22Rv1 (cell line): Measurements from ENCODE around the gene NALCN.

Experiments used
- H3K27ac ChIP-seq: fragments of 450-650 bp; 2 replicates; pipeline ENCODE4 v1.5.1; 2017
- ZFX ChIP-seq: fragments of 450-650 bp; IDR thresholded peaks from 2 replicates; pipeline ENCODE4 v1.6.1; 2017; ENCODE audit warnings: antibody characterized with exemption, borderline replicate concordance
- TF ChIP-seq, protein P1 (sequence below): fragments of 450-650 bp; IDR thresholded peaks from 2 replicates; pipeline ENCODE4 v1.5.1; 2017; ENCODE audit warnings: mild to moderate bottlenecking

The NALCN gene

DNA sequence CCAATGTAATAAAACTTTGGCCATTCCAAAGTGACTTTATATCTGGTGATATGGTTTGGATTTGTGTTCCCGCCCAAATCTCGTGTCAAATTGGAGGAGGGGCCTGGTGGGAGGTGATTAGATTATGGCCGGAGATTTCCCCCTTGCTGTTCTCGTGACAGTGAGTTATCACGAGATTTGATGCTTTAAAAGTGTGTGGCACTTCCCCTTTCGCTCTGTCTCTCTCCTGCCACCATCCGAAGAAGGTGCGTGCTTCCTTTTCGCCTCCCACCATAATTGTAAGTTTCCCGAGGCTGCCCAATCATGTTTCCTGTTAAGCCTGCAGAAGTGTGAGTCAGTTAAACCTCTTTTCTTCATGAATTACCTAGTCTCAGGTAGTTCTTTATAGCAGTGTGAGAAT, 9.3 kb upstream of the NALCN start:
- no peak for TF ChIP-seq ZFX
- TF ChIP-seq, protein P1, sequence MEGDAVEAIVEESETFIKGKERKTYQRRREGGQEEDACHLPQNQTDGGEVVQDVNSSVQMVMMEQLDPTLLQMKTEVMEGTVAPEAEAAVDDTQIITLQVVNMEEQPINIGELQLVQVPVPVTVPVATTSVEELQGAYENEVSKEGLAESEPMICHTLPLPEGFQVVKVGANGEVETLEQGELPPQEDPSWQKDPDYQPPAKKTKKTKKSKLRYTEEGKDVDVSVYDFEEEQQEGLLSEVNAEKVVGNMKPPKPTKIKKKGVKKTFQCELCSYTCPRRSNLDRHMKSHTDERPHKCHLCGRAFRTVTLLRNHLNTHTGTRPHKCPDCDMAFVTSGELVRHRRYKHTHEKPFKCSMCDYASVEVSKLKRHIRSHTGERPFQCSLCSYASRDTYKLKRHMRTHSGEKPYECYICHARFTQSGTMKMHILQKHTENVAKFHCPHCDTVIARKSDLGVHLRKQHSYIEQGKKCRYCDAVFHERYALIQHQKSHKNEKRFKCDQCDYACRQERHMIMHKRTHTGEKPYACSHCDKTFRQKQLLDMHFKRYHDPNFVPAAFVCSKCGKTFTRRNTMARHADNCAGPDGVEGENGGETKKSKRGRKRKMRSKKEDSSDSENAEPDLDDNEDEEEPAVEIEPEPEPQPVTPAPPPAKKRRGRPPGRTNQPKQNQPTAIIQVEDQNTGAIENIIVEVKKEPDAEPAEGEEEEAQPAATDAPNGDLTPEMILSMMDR: no peak
- H3K27ac ChIP-seq: no peak overlapping the region

- TF ChIP-seq, protein P1: no peak
- TF ChIP-seq ZFX: no peak
- no peak overlapping the region for H3K27ac ChIP-seq
These were observed 8.8 kb upstream of the NALCN start for GRCh38 chr13:101425156-101425471.

DNA sequence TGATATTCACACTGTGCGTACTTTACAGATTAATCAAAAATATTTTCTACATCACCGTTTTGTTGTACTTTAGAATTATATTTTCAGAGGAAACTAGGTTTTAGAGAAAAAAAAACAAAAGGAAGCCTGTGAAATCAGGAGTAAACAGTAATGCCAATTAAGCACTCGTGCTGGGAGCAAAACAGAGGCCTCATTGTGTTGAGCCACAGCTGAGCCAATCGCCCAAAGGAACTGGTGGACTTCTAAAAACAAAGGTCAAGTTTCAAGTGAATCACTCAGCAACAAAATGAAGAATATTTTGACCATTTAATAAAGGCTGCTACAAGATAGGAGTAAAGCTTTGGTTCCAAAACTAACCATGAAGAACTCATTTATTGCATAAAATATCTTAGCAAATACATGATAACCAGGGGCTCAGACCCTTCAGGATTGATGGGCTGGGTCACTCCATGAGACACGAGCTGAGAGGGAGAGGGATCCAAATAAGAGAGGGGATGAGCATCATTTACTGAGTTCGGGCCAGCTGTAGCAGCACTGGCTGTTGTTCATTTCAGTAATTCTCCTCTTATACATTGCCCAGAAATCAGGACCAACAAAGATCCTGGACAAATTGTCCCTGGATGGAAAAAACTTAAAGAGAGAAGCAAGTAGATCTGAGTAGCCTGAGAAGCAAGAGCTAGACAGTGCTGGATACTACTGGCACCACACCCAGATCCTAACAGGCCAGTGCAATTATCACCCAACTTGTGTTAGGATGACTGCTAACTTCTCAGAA, 8.3 kb upstream of the NALCN start:
- TF ChIP-seq, protein P1: no peak
- TF ChIP-seq ZFX: no peak

DNA sequence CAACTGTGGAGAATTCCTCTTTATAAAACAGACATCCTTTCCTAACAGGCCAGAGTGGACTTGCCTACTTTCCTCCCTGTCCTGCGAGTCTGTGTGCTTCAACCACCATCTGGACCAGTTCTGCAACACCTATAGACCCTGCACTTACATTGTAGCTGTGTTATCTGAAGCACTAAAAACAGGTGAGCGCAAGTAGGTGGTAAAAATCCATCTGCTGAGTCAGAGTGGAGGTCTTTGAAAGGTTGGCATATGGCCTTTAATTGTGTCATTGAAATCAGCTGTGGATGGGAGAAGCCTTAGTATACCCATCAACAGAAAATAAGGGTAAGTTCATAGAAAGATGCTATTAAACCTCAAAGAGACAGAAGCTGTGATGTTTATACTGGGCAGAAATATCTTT, 7.6 kb upstream of the NALCN start:
- no peak overlapping the region for H3K27ac ChIP-seq
- TF ChIP-seq ZFX: no peak
- TF ChIP-seq, protein P1: no peak

More for the DNA sequence above, 8.3 kb upstream of the NALCN start:
- no peak overlapping the region for H3K27ac ChIP-seq

- no peak overlapping the region for H3K27ac ChIP-seq
- TF ChIP-seq, protein P1: no peak
- no peak for TF ChIP-seq ZFX
These were observed 1.2 kb upstream of the NALCN start for GRCh38 chr13:101417501-101417900.

DNA sequence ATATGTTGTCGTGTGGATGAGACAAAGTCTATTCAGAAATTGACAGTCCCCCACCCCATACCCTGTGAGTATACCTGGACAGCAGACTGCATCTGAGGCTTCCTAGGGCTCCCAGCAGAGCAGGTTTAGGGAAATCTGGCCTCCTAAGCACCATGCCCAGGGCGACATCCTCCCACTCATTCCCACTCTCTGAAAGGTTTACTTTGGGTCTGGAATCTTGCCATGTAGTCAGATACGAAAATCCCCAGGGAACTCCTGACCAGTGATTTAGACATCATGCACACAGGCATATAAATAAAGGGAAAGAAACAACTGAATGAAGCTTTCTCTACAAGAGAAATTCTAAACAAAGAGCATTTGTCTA, 717 bp upstream of the NALCN start:
- H3K27ac ChIP-seq: no peak overlapping the region

More for the DNA sequence above, 717 bp upstream of the NALCN start:
- TF ChIP-seq, protein P1: no peak
- no peak for TF ChIP-seq ZFX
